PC-9 (cell line): ENCODE results near the gene TNK2.

ENCODE experiments used
- CTCF ChIP-seq: fragments of 200-600 bp; sonication (generic); conservative IDR thresholded peaks from 2 replicates; pipeline ENCODE4 v1.6.1; 2017; ENCODE audit warnings: mixed run types, antibody characterized with exemption, mild to moderate bottlenecking, moderate library complexity
- EZH2 ChIP-seq: fragments of 200-600 bp; sonication (generic); IDR thresholded peaks from 2 replicates; pipeline ENCODE4 v1.8.0; 2017; ENCODE audit warnings: antibody characterized with exemption, low read depth

- TF ChIP-seq CTCF = no peak
- no peak for TF ChIP-seq EZH2
Measured at GRCh38 chr3:195877136-195877715, 31.1 kb downstream of the TNK2 start.
